Measurements from ENCODE around the gene COG3.

DNA sequence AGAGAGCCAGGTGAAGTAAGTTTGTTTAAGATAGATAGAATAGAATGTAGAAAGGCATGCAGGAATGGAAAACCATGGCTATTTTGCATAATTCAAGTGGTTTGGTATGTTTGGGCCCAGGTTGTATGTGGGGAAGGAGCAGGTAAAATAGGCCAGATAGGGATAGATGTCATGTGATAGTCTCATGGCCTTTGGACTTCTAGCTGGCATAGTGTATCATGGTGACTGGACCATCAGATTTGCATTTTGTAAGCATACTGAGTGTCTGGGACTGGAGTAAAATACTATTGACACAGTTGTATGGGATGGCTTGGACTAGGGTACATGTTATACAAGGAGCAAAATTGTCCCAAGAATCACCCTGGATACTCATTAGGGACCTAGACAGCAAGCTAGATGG lies 38.9 kb downstream of the COG3 start:
- TF ChIP-seq, protein P1, sequence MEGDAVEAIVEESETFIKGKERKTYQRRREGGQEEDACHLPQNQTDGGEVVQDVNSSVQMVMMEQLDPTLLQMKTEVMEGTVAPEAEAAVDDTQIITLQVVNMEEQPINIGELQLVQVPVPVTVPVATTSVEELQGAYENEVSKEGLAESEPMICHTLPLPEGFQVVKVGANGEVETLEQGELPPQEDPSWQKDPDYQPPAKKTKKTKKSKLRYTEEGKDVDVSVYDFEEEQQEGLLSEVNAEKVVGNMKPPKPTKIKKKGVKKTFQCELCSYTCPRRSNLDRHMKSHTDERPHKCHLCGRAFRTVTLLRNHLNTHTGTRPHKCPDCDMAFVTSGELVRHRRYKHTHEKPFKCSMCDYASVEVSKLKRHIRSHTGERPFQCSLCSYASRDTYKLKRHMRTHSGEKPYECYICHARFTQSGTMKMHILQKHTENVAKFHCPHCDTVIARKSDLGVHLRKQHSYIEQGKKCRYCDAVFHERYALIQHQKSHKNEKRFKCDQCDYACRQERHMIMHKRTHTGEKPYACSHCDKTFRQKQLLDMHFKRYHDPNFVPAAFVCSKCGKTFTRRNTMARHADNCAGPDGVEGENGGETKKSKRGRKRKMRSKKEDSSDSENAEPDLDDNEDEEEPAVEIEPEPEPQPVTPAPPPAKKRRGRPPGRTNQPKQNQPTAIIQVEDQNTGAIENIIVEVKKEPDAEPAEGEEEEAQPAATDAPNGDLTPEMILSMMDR (IDR thresholded peaks at IDR 0.05; ENCODE audit: poor library complexity, severe bottlenecking), result no peak
- TF ChIP-seq RAD21 (conservative IDR thresholded peaks at IDR 0.05) (no peak), EP300 (conservative IDR thresholded peaks at IDR 0.05; ENCODE audit: poor library complexity, severe bottlenecking) (no peak), POLR2AphosphoS5 (IDR thresholded peaks at IDR 0.05) (no peak), EZH2 (IDR thresholded peaks at IDR 0.05; ENCODE audit: borderline replicate concordance, insufficient read depth, low read length, poor library complexity, severe bottlenecking) (no peak), SMC3 (conservative IDR thresholded peaks at IDR 0.05; ENCODE audit: poor library complexity) (no peak), MXI1 (conservative IDR thresholded peaks at IDR 0.05; ENCODE audit: poor library complexity, severe bottlenecking) (no peak), TAF1 (IDR thresholded peaks at IDR 0.05; ENCODE audit: low read depth) (no peak)
- TF ChIP-seq, protein P2, sequence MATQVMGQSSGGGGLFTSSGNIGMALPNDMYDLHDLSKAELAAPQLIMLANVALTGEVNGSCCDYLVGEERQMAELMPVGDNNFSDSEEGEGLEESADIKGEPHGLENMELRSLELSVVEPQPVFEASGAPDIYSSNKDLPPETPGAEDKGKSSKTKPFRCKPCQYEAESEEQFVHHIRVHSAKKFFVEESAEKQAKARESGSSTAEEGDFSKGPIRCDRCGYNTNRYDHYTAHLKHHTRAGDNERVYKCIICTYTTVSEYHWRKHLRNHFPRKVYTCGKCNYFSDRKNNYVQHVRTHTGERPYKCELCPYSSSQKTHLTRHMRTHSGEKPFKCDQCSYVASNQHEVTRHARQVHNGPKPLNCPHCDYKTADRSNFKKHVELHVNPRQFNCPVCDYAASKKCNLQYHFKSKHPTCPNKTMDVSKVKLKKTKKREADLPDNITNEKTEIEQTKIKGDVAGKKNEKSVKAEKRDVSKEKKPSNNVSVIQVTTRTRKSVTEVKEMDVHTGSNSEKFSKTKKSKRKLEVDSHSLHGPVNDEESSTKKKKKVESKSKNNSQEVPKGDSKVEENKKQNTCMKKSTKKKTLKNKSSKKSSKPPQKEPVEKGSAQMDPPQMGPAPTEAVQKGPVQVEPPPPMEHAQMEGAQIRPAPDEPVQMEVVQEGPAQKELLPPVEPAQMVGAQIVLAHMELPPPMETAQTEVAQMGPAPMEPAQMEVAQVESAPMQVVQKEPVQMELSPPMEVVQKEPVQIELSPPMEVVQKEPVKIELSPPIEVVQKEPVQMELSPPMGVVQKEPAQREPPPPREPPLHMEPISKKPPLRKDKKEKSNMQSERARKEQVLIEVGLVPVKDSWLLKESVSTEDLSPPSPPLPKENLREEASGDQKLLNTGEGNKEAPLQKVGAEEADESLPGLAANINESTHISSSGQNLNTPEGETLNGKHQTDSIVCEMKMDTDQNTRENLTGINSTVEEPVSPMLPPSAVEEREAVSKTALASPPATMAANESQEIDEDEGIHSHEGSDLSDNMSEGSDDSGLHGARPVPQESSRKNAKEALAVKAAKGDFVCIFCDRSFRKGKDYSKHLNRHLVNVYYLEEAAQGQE (IDR thresholded peaks at IDR 0.05; ENCODE audit: borderline replicate concordance), result no peak

All from neural cell (in vitro differentiated cells).